ENCODE results near the gene TLE1. TPM values are rescaled to one million over a fixed set of nuclear protein-coding genes. Genes with fewer than 3 reads are reported as not detected.
A peak's percentile ranks its signal among the peaks of the same experiment; 100 is the strongest.

Gene TLE1
- total RNA-seq, 4 donors from 2014 or later: 43.6 to 86.2 (median 68.2) TPM

DNA sequence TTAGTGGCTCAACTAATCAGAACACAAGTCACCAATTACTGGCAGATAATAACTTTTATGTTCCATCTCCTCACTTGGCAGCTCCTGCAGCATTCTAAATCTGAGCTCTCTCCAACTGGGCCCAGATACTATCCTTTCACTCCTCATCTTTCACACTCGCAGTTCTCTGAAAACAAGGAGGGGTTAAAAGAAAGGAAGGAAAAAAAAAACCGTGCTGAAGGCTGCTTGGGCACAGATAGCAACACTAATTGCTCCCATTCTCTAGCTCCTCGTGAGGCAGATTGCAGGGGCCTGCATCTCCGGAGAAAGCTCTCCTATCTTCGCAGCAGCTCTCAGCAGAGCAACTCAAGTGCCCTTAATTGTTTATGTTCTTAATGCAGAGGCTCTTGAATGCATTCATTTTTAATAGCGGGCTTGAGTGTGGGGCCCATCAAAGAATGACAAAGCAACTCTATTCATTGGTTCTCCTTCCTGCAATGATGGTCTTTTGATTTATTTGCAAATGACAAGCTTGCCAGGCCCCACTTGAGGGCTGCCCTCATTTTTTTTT is 23.9 kb downstream of the TLE1 start:
- Histone ChIP-seq H3K27ac (peak overlapping the region in 3 of 4 donors; percentile 18 to 68 (median 45)), H3K4me1 (peaks cover 9 to 83% (median 54%) of the 10 kb centered on the region in 3 donors), H3K36me3 (no peaks in the 10 kb centered on the region), H3K27me3 (no peaks in the 10 kb centered on the region), H3K4me3 (no peak overlapping the region), H3K9me3 (no peaks in the 10 kb centered on the region)
- 7 to 10% methylated on average over 2 to 5 of the region's 6 CpGs for WGBS, 2 donors (ENCODE audit: low coverage in 1 of 2)
- TF ChIP-seq, protein P1, sequence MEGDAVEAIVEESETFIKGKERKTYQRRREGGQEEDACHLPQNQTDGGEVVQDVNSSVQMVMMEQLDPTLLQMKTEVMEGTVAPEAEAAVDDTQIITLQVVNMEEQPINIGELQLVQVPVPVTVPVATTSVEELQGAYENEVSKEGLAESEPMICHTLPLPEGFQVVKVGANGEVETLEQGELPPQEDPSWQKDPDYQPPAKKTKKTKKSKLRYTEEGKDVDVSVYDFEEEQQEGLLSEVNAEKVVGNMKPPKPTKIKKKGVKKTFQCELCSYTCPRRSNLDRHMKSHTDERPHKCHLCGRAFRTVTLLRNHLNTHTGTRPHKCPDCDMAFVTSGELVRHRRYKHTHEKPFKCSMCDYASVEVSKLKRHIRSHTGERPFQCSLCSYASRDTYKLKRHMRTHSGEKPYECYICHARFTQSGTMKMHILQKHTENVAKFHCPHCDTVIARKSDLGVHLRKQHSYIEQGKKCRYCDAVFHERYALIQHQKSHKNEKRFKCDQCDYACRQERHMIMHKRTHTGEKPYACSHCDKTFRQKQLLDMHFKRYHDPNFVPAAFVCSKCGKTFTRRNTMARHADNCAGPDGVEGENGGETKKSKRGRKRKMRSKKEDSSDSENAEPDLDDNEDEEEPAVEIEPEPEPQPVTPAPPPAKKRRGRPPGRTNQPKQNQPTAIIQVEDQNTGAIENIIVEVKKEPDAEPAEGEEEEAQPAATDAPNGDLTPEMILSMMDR (IDR thresholded peaks at IDR 0.05): no peak
- TF ChIP-seq POLR2AphosphoS5 (IDR thresholded peaks at IDR 0.05): no peak
- no peak for TF ChIP-seq POLR2A (IDR thresholded peaks at IDR 0.05)
- TF ChIP-seq EP300 (IDR thresholded peaks at IDR 0.05): no peak
- no peak for ATAC-seq

DNA sequence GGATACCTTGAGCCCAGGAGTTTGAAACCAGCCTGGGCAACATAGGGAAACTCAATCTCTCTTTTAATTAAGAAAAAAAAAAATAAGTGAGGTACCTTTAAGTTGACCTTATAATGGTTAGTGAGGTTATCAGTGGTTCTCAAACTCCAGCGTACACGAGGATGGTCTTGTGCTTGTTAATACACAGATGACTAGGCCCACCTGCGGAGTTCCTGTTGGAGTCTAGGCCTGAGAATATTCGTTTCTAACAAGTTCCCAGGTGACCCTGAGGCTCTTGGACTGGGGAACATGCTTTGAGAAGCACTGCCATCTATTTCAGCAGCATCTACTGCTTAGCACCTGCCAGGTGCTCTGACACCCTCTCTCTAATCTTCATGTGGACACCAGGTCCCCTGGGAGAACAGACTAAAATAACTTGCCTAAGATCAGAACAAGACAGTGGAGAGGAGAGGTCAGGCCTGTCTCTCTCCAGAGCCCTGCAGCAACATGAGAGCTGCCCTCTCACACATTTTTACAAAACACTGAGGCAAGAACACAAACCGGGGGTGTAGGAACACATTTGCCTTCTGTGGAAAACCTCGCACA is 24.6 kb downstream of the TLE1 start:
- 50 to 62% methylated on average over 6 of the region's 6 CpGs for WGBS, 2 donors (ENCODE audit: low coverage in 1 of 2)
- Histone ChIP-seq H3K27ac (peak overlapping the region in 3 of 4 donors; percentile 18 to 68 (median 45)), H3K4me3 (no peak overlapping the region), H3K9me3 (no peaks in the 10 kb centered on the region), H3K27me3 (no peaks in the 10 kb centered on the region), H3K36me3 (no peaks in the 10 kb centered on the region), H3K4me1 (peaks cover 9 to 77% (median 48%) of the 10 kb centered on the region in 3 donors)
- no peak for TF ChIP-seq POLR2AphosphoS5 (IDR thresholded peaks at IDR 0.05)
- TF ChIP-seq EP300 (IDR thresholded peaks at IDR 0.05): no peak
- TF ChIP-seq POLR2A (IDR thresholded peaks at IDR 0.05): no peak
- TF ChIP-seq, protein P1 (IDR thresholded peaks at IDR 0.05): no peak
- no peak for ATAC-seq

DNA sequence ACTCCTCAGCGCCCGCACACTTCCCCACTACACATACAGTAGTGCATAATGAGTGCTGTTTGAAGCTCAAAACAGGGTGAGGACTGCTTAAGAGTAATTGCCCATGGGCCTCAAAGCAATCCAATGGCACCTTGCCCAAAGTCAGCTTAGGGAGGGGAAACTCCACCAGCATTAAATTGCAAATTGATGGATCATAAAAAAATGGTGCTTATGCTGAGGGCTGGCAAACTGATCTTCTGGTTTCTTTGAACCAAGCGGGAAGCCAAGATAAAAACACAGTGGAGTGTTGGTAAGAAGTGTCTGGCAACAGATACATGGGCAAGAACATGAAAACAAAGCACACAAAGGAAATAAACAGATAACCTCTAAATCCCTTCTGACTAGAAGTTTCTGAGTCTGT is 28.0 kb downstream of the TLE1 start:
- no peak for TF ChIP-seq POLR2A (IDR thresholded peaks at IDR 0.05)
- TF ChIP-seq, protein P1 (IDR thresholded peaks at IDR 0.05): no peak
- no peak for TF ChIP-seq EP300 (IDR thresholded peaks at IDR 0.05)
- no peak for TF ChIP-seq POLR2AphosphoS5 (IDR thresholded peaks at IDR 0.05)
- Histone ChIP-seq H3K27ac (no peak overlapping the region), H3K4me1 (peaks cover 9 to 56% (median 32%) of the 10 kb centered on the region in 3 donors), H3K36me3 (no peaks in the 10 kb centered on the region), H3K9me3 (no peaks in the 10 kb centered on the region), H3K27me3 (no peaks in the 10 kb centered on the region), H3K4me3 (no peak overlapping the region)
- WGBS, 2 donors (ENCODE audit: low coverage in 1 of 2): 37 to 54% methylated on average over 3 of the region's 3 CpGs
- no peak for ATAC-seq

DNA sequence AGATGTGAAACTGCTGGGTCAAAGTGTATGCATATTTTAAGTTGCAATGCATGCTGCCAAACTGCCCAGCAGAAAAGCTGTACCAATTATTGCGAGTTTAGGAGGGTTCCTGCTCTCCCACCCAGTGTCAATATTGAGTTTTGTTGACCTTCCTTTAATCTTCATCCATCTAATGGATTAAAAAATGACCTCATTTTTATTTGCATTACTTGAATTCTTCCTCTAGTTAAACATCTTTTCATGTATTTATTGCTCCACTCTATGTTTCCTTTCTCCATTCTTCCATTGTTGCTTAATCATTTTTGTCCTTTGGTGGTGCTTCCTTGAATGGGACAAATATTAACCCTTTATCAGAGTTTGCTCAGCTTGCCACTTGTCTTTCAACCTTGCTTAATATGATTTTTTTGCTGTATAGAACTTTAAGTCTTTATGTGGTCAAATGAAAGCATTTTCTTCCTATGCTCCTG is 32.4 kb downstream of the TLE1 start:
- H3K4me1 ChIP-seq: peaks cover 0 to 34% (median 19%) of the 10 kb centered on the region in 3 donors
- TF ChIP-seq POLR2AphosphoS5 (IDR thresholded peaks at IDR 0.05) (no peak), POLR2A (IDR thresholded peaks at IDR 0.05) (no peak), EP300 (IDR thresholded peaks at IDR 0.05) (no peak)
- TF ChIP-seq, protein P1 (IDR thresholded peaks at IDR 0.05): no peak
- H3K36me3 ChIP-seq: peaks cover 0 to 7% of the 10 kb centered on the region in 2 donors
- WGBS, 2 donors (ENCODE audit: low coverage in 1 of 2): 75 to 85% methylated on average over 1 of the region's 1 CpG
- no peak for ATAC-seq
- no peak overlapping the region for H3K27ac ChIP-seq
- H3K9me3 ChIP-seq: no peaks in the 10 kb centered on the region
- H3K4me3 ChIP-seq: no peak overlapping the region
- H3K27me3 ChIP-seq: no peaks in the 10 kb centered on the region

DNA sequence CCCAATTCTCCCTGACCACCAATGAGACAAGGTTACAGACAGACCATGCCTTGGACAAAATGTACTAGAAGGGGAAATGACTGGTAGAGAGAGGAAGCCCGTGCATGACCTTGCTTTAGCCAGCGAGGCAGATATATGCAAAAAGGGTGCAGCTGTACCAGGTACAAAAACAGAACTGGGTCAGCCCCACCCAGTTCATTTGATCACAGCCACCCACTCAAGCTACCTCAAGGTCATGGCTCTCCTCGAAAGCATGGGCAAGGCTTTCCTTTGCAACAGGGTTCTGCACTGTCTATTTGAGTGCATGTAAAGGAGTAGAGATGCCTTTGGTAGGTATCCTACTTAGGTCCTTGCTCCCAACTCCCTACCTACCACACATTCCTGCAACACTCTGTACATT is 33.3 kb downstream of the TLE1 start:
- Histone ChIP-seq H3K36me3 (peaks cover 0 to 16% of the 10 kb centered on the region in 2 donors), H3K9me3 (no peaks in the 10 kb centered on the region)

More for the DNA sequence above, 33.3 kb downstream of the TLE1 start:
- H3K4me1 ChIP-seq: peaks cover 0 to 28% (median 11%) of the 10 kb centered on the region in 3 donors
- peak; percentile 51 for ATAC-seq
- H3K27ac ChIP-seq: no peak overlapping the region
- TF ChIP-seq POLR2A (IDR thresholded peaks at IDR 0.05) (no peak), EP300 (IDR thresholded peaks at IDR 0.05) (no peak), POLR2AphosphoS5 (IDR thresholded peaks at IDR 0.05) (no peak)
- TF ChIP-seq, protein P1 (IDR thresholded peaks at IDR 0.05): no peak
- no peak overlapping the region for H3K4me3 ChIP-seq
- H3K27me3 ChIP-seq: no peaks in the 10 kb centered on the region
- 57 to 81% methylated on average over 3 of the region's 3 CpGs for WGBS, 2 donors (ENCODE audit: low coverage in 1 of 2)

Measured in gastroesophageal sphincter (tissue), 4 donors.